CD4-positive, alpha-beta T cell treated with Interleukin-1 beta for 1 hour (primary cell): ENCODE data around the gene F2.

ENCODE experiments used
- DNase-seq, 2 donors: peaks; one replicate each; pipeline ENCODE4 v3.0.0-alpha.2; 2020 to 2022

F2 gene

GRCh38 chr11:46743693-46744339, 24.8 kb downstream of the F2 start:
- DNase-seq: no peak

GRCh38 chr11:46745328-46745727, 26.3 kb downstream of the F2 start:
- no peak for DNase-seq

- no peak for DNase-seq
These were observed 27.0 kb downstream of the F2 start for GRCh38 chr11:46745995-46746394.

- DNase-seq: no peak
These were observed 28.1 kb downstream of the F2 start for GRCh38 chr11:46747150-46747549.

GRCh38 chr11:46755962-46756361, 36.9 kb downstream of the F2 start:
- DNase-seq: no peak

- no peak for DNase-seq
These were observed 40.2 kb downstream of the F2 start for GRCh38 chr11:46759196-46759595.

GRCh38 chr11:46760429-46761128, 41.6 kb downstream of the F2 start:
- DNase-seq: no peak

GRCh38 chr11:46761807-46762206, 42.8 kb downstream of the F2 start:
- no peak for DNase-seq

GRCh38 chr11:46762248-46762647, 43.2 kb downstream of the F2 start:
- DNase-seq: no peak

- no peak for DNase-seq
These were observed 47.6 kb downstream of the F2 start for GRCh38 chr11:46766656-46767055.

- no peak for DNase-seq
These were observed 50.7 kb downstream of the F2 start for GRCh38 chr11:46769636-46770221.

- no peak for DNase-seq
These were observed 57.9 kb downstream of the F2 start for GRCh38 chr11:46776878-46777277.

- DNase-seq: no peak
These were observed 59.4 kb downstream of the F2 start for GRCh38 chr11:46778416-46778815.
